ENCODE results near the gene WDR18.

Gene WDR18

GRCh38 chr19:991932-992669, 8.0 kb downstream of the WDR18 start:
- DNase-seq (ENCODE audit: low spot score), result no peak

GRCh38 chr19:992670-993055, 8.5 kb downstream of the WDR18 start:
- no peak for DNase-seq (ENCODE audit: low spot score)

GRCh38 chr19:993361-993830, 9.3 kb downstream of the WDR18 start:
- no peak for DNase-seq (ENCODE audit: low spot score)

- no peak for DNase-seq (ENCODE audit: low spot score)
Measured at GRCh38 chr19:993831-994393, 9.8 kb downstream of the WDR18 start.

- no peak for DNase-seq (ENCODE audit: low spot score)
Measured at GRCh38 chr19:994516-994915, 10.4 kb downstream of the WDR18 start.

- no peak for DNase-seq (ENCODE audit: low spot score)
Measured at GRCh38 chr19:995051-995827, 11.1 kb downstream of the WDR18 start.

GRCh38 chr19:996051-996838, 12.1 kb downstream of the WDR18 start:
- no peak for DNase-seq (ENCODE audit: low spot score)

GRCh38 chr19:998064-998463, 13.9 kb downstream of the WDR18 start:
- DNase-seq (ENCODE audit: low spot score), result no peak

- no peak for DNase-seq (ENCODE audit: low spot score)
Measured at GRCh38 chr19:999379-999719, 15.2 kb downstream of the WDR18 start.

GRCh38 chr19:1000095-1000494, 15.9 kb downstream of the WDR18 start, which contains the start of gene GRIN3B:
Gene GRIN3B, plus strand, starts transcription at chr19:1000419. Its CDS starts 19 bp downstream, at chr19:1000438.
- peak; percentile 30 for DNase-seq (ENCODE audit: low spot score)

GRCh38 chr19:1000591-1001537, 16.7 kb downstream of the WDR18 start:
- no peak for DNase-seq (ENCODE audit: low spot score)

GRCh38 chr19:1001538-1002166, 17.5 kb downstream of the WDR18 start:
- peak; percentile 59 for DNase-seq (ENCODE audit: low spot score)

- DNase-seq (ENCODE audit: low spot score), result no peak
Measured at GRCh38 chr19:1002600-1002999, 18.5 kb downstream of the WDR18 start.

- no peak for DNase-seq (ENCODE audit: low spot score)
Measured at GRCh38 chr19:1003283-1003682, 19.1 kb downstream of the WDR18 start.

- no peak for DNase-seq (ENCODE audit: low spot score)
Measured at GRCh38 chr19:1004204-1004802, 20.2 kb downstream of the WDR18 start.

GRCh38 chr19:1004803-1005664, 20.9 kb downstream of the WDR18 start:
- DNase-seq (ENCODE audit: low spot score), result no peak

- no peak for DNase-seq (ENCODE audit: low spot score)
Measured at GRCh38 chr19:1006711-1007398, 22.7 kb downstream of the WDR18 start.

GRCh38 chr19:1007399-1008251, 23.5 kb downstream of the WDR18 start:
- no peak for DNase-seq (ENCODE audit: low spot score)
